H1 (cell line): ENCODE measurements around the gene CHN2. TPM values are rescaled to one million over a fixed set of nuclear protein-coding genes. Genes with fewer than 3 reads are reported as not detected.

Experiments used
- CTCF ChIA-PET: fragments of 300-600 bp; sonication (Branson Sonifier 250); formaldehyde crosslinking; loops from one replicate; lab custom pipeline; 2021; ENCODE audit not compliant: partially characterized antibody; lab: Charles Lee
- POLR2A ChIA-PET: fragments of 300-600 bp; sonication (Branson Sonifier 250); formaldehyde crosslinking; loops from one replicate; lab custom pipeline; 2021; ENCODE audit warnings: inconsistent platforms; ENCODE audit not compliant: partially characterized antibody; lab: Charles Lee
- DNase-seq, 2 experiments: peaks; one replicate each; pipeline versions ENCODE4 v3.0.0 to v3.0.0-alpha.2; 2010 to 2022; ENCODE audit warnings: low spot score in 2 of 2, low read depth in 1 of 2, mixed read lengths in 1 of 2
- FAIRE-seq: peaks from 2 replicates; lab custom pipeline; 2011; peaks lifted over from hg19 to GRCh38; lab: Jason Lieb, UNC
- H2AFZ ChIP-seq: 2 replicates; pipeline ENCODE4 v1.8.1; 2012; ENCODE audit warnings: low read length, inconsistent platforms
- H2AK5ac ChIP-seq: 2 replicates; pipeline ENCODE4 v1.6.1; 2013; ENCODE audit warnings: low read depth, low read length
- H2BK120ac ChIP-seq: replicated peaks from 2 replicates; pipeline ENCODE3; 2013; ENCODE audit warnings: low read depth, low read length, inconsistent platforms
- H2BK12ac ChIP-seq: 2 replicates; pipeline ENCODE4 v1.6.1; 2013; ENCODE audit warnings: low read depth, low read length
- H2BK15ac ChIP-seq: 2 replicates; pipeline ENCODE4 v1.6.1; 2013; ENCODE audit warnings: low read length
- H2BK20ac ChIP-seq: 2 replicates; pipeline ENCODE4 v1.6.1; 2013; ENCODE audit warnings: low read length
- H2BK5ac ChIP-seq: 2 replicates; pipeline ENCODE4 v1.6.1; 2013; ENCODE audit warnings: low read depth, low read length
- H3K14ac ChIP-seq: 2 replicates; pipeline ENCODE4 v1.6.1; 2013; ENCODE audit warnings: inconsistent platforms; ENCODE audit not compliant: insufficient read length
- H3K18ac ChIP-seq: 2 replicates; pipeline ENCODE4 v1.6.1; 2013; ENCODE audit warnings: low read length; ENCODE audit errors: extremely low read depth
- H3K23ac ChIP-seq: 2 replicates; pipeline ENCODE4 v1.6.1; 2013; ENCODE audit warnings: inconsistent platforms; ENCODE audit not compliant: insufficient read length
- H3K23me2 ChIP-seq: 2 replicates; pipeline ENCODE4 v1.6.1; 2013; ENCODE audit warnings: low read depth, low read length
- H3K27ac ChIP-seq: 2 replicates; pipeline ENCODE4 v1.6.1; 2011; ENCODE audit warnings: low read depth, low read length, inconsistent platforms
- H3K27me3 ChIP-seq, 4 experiments: replicated peaks in 1 of 4; 1 replicate in 1 of 4; 2 replicates in 3 of 4; pipeline versions ENCODE4 v1.6.1 to v1.8.1; 2011 to 2013; ENCODE audit warnings: low read length in 3 of 4, mild to moderate bottlenecking in 3 of 4, inconsistent platforms in 2 of 4, mixed read lengths in 2 of 4, moderate library complexity in 1 of 4; ENCODE audit not compliant: control insufficient read depth in 3 of 4, insufficient read depth in 3 of 4; ENCODE audit errors: extremely low read depth in 1 of 4
- H3K36me3 ChIP-seq, 4 experiments: 2 replicates each; pipeline versions ENCODE4 v1.6.1 to v1.8.1; 2011 to 2013; ENCODE audit warnings: mild to moderate bottlenecking in 4 of 4, low read length in 3 of 4, moderate library complexity in 2 of 4, control low read depth in 1 of 4, inconsistent platforms in 1 of 4; ENCODE audit not compliant: insufficient read depth in 4 of 4, control insufficient read depth in 2 of 4
- H3K4ac ChIP-seq: replicated peaks from 2 replicates; pipeline ENCODE3; 2013; ENCODE audit warnings: low read length, low read depth, mixed read lengths, inconsistent platforms; ENCODE audit not compliant: insufficient read length
- H3K4me1 ChIP-seq, 4 experiments: replicated peaks in 1 of 4; 1 replicate in 1 of 4; 2 replicates in 3 of 4; pipeline versions ENCODE4 v1.6.1 to v1.8.1; 2011 to 2013; ENCODE audit warnings: low read length in 3 of 4, inconsistent platforms in 2 of 4, mixed read lengths in 1 of 4; ENCODE audit not compliant: insufficient read depth in 4 of 4, control insufficient read depth in 3 of 4
- H3K4me2 ChIP-seq, 2 experiments: 2 replicates each; pipeline versions ENCODE4 v1.6.1 to v1.8.1; 2011 to 2013; ENCODE audit warnings: low read depth in 2 of 2, low read length in 2 of 2, control low read depth in 1 of 2, inconsistent platforms in 1 of 2, mild to moderate bottlenecking in 1 of 2; ENCODE audit not compliant: insufficient read depth in 1 of 2
- H3K4me3 ChIP-seq, 4 experiments: fragments of 200-600, 300-600 bp in 1 of 4; sonication (generic), shearing (Covaris generic), sonication (Bioruptor Twin) in 1 of 4; 2 replicates each; pipeline versions ENCODE4 v1.5.1 to v1.8.1; 2011 to 2016; ENCODE audit warnings: low read length in 4 of 4, low read depth in 3 of 4, control low read depth in 2 of 4, inconsistent platforms in 2 of 4, mild to moderate bottlenecking in 2 of 4, mixed read lengths in 1 of 4, moderate library complexity in 1 of 4; ENCODE audit not compliant: insufficient read depth in 2 of 4; ENCODE audit errors: extremely low read depth in 1 of 4
- H3K56ac ChIP-seq: replicated peaks from 2 replicates; pipeline ENCODE3; 2013; ENCODE audit warnings: low read depth, mild to moderate bottlenecking, mixed read lengths, low read length, inconsistent platforms; ENCODE audit not compliant: insufficient read length
- H3K79me1 ChIP-seq: 2 replicates; pipeline ENCODE4 v1.6.1; 2013; ENCODE audit warnings: low read depth, low read length, control low read depth
- H3K79me2 ChIP-seq, 2 experiments: 2 replicates each; pipeline versions ENCODE4 v1.6.1 to v1.8.1; 2012 to 2013; ENCODE audit warnings: low read length in 2 of 2, mild to moderate bottlenecking in 2 of 2, inconsistent platforms in 1 of 2; ENCODE audit not compliant: insufficient read depth in 2 of 2, control insufficient read depth in 1 of 2
- H3K9ac ChIP-seq, 4 experiments: replicated peaks in 1 of 4; 1 replicate in 1 of 4; 2 replicates in 3 of 4; pipeline versions ENCODE4 v1.6.1 to v1.8.1; 2011 to 2013; ENCODE audit warnings: low read depth in 3 of 4, low read length in 3 of 4, control low read depth in 2 of 4, mild to moderate bottlenecking in 2 of 4, moderate library complexity in 2 of 4, inconsistent platforms in 1 of 4; ENCODE audit errors: extremely low read depth in 1 of 4
- H3K9me3 ChIP-seq, 2 experiments: 2 replicates each; pipeline versions ENCODE4 v1.6.1 to v1.8.1; 2012 to 2013; ENCODE audit warnings: mild to moderate bottlenecking in 2 of 2, moderate library complexity in 2 of 2, control low read depth in 1 of 2, inconsistent platforms in 1 of 2, low read depth in 1 of 2, low read length in 1 of 2, mixed read lengths in 1 of 2; ENCODE audit not compliant: insufficient read depth in 2 of 2
- H4K20me1 ChIP-seq, 2 experiments: replicated peaks in 1 of 2; 2 replicates each; pipeline versions ENCODE3 to v1.8.1; 2011 to 2013; ENCODE audit warnings: inconsistent platforms in 2 of 2, low read length in 2 of 2, mild to moderate bottlenecking in 1 of 2; ENCODE audit not compliant: insufficient read depth in 2 of 2, control insufficient read depth in 1 of 2
- H4K5ac ChIP-seq: 2 replicates; pipeline ENCODE4 v1.6.1; 2013; ENCODE audit warnings: low read length, low read depth, mixed read lengths, inconsistent platforms; ENCODE audit not compliant: insufficient read length
- H4K8ac ChIP-seq: 2 replicates; pipeline ENCODE4 v1.8.0; 2013; ENCODE audit warnings: mild to moderate bottlenecking, moderate library complexity, low read length, inconsistent platforms; ENCODE audit not compliant: insufficient read depth; ENCODE audit errors: extremely low read depth
- H4K91ac ChIP-seq: replicated peaks from 2 replicates; pipeline ENCODE3; 2013; ENCODE audit warnings: low read length, mixed read lengths, inconsistent platforms; ENCODE audit not compliant: insufficient read length
- BACH1 ChIP-seq: IDR thresholded peaks from 2 replicates; pipeline ENCODE4 v1.6.1; 2012; ENCODE audit warnings: low read length, improper control_type of control experiment
- BCL11A ChIP-seq, 2 experiments: IDR thresholded peaks; one replicate each; pipeline ENCODE4 v1.6.1; 2011; ENCODE audit warnings: low read depth in 2 of 2, low read length in 2 of 2, mild to moderate bottlenecking in 2 of 2
- EGR1 ChIP-seq: IDR thresholded peaks from 2 replicates; pipeline ENCODE4 v1.6.1; 2011; ENCODE audit warnings: low read depth, low read length, borderline replicate concordance
- WGBS, 2 experiments: shearing (Covaris generic) in 1 of 2; methylation state at CpG; one replicate each; pipeline versions ENCODE4 v1.1.6 to v1.1.7; 2013 to 2015; ENCODE audit warnings: low lambda C conversion rate in 2 of 2, mixed read lengths in 2 of 2, inconsistent platforms in 1 of 2, low coverage in 1 of 2, missing lambda C conversion rate in 1 of 2; ENCODE audit not compliant: insufficient replicate concordance in 2 of 2, insufficient coverage in 1 of 2, insufficient read length in 1 of 2; ENCODE audit errors: extremely low coverage in 1 of 2, missing lambda C conversion rate in 1 of 2; 5-methylcytosine and 5-hydroxymethylcytosine counted together
- polyA plus RNA-seq, 7 experiments: library from polyadenylated mRNA; depleted of rRNA in 3 of 7; stranded (reverse) in 5 of 7; unstranded in 2 of 7; fragments of >200 nt in 5 of 7; fragments of 200-250 nt in 2 of 7; gene quantifications; 1 replicate in 5 of 7; 2 replicates in 1 of 7; 4 replicates in 1 of 7; pipeline versions ENCODE4 v1.2.1 to v1.2.3, GENCODE V29; 2011 to 2013; ENCODE audit warnings: missing spikeins in 2 of 7, mixed read lengths in 2 of 7
- total RNA-seq: library from RNA; stranded (reverse); fragmentation: NEBNext Ultra II Directional; extraction: Animal tissue kit (Norgen Biotek cat#: 25700); gene quantifications from 2 replicates; pipeline ENCODE4 v1.2.1, GENCODE V29; 2021

Gene CHN2
- total and polyA plus RNA-seq, 2 of the 8 experiments (the other 6 are each of a cell fraction or from before 2014, with no cell fraction given), result 2.9 to 4.8 TPM

DNA sequence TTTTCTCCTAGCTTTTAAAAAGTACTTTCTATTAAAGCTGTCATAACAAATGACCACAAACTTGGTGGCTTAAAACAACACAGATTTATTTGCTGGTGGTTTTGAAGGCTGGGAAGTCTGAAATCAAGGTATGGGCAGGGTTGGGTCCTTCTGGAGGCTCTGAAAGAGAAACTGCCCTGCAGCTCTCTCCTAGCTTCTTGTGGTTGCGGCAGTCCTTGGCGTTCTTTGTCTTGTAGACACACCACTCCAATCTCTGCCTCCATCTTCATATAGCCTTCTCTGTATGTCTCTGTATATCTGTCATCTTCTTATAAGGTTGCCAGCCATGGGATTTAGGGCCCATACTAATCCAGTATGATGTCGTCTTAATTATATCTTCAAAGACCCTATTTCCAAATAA is 289.7 kb downstream of the CHN2 start:
- no peaks in the 10 kb centered on the region for H3K79me2 ChIP-seq
- no peak overlapping the region for H3K23ac ChIP-seq
- DNase-seq, result no peak
- H2BK12ac ChIP-seq, result no peak overlapping the region
- no peak overlapping the region for H2AK5ac ChIP-seq
- H2BK5ac ChIP-seq, result no peak overlapping the region
- peaks cover 0 to 8% (median under 1%) of the 10 kb centered on the region in 4 experiments; a peak in 3 of 7 replicates for H3K4me1 ChIP-seq
- H3K27ac ChIP-seq, result no peak overlapping the region
- CTCF ChIA-PET, result interaction anchor here (1.0 to 2.9 kb wide), 3 partner anchors 12 to 406 kb away, joined by 3 to 9 read pairs (median 3); no protein-coding TSS in a partner anchor
- H4K8ac ChIP-seq, result no peak overlapping the region
- no peak overlapping the region for H3K56ac ChIP-seq
- FAIRE-seq, result no peak
- H3K18ac ChIP-seq, result no peak overlapping the region
- H3K23me2 ChIP-seq, result no peaks in the 10 kb centered on the region
- H3K4me2 ChIP-seq, result no peak overlapping the region
- H3K4me3 ChIP-seq, result no peak overlapping the region
- H2AFZ ChIP-seq, result no peak overlapping the region
- H2BK15ac ChIP-seq, result no peak overlapping the region
- no peak overlapping the region for H3K4ac ChIP-seq
- TF ChIP-seq EGR1 (no peak), BACH1 (no peak), BCL11A (IDR thresholded peaks at IDR 0.05; ENCODE audit: low read depth in 2 of 2, low read length in 2 of 2) (no peak)
- TF ChIP-seq, all 59 proteins: peak for 0
- H3K27me3 ChIP-seq, result no peaks in the 10 kb centered on the region; a peak in 2 of 7 replicates
- no peaks in the 10 kb centered on the region for H3K36me3 ChIP-seq
- H2BK120ac ChIP-seq, result no peak overlapping the region
- H3K9me3 ChIP-seq, result no peaks in the 10 kb centered on the region
- 95% methylated on average over 3 of the region's 3 CpGs; no CpG with 5 or more reads in 1 of the 2 experiments for WGBS, 2 experiments
- POLR2A ChIA-PET, result interaction anchor here (0.8 kb wide), 1 partner anchor 116 kb away, joined by 3 read pairs; no protein-coding TSS in a partner anchor
- no peaks in the 10 kb centered on the region for H4K20me1 ChIP-seq
- H3K79me1 ChIP-seq, result no peaks in the 10 kb centered on the region
- no peak overlapping the region for H3K14ac ChIP-seq
- no peak overlapping the region for H4K5ac ChIP-seq
- no peak overlapping the region for H2BK20ac ChIP-seq
- H3K9ac ChIP-seq, result no peak overlapping the region
- no peak overlapping the region for H4K91ac ChIP-seq
